HG03066 (cell line): ENCODE results near the gene TNFRSF1A.
"Not testable (repeated sequence)": the region's sequence is repeated elsewhere in the genome, so short reads cannot be mapped to it uniquely, and the experiment has no call there.

ENCODE experiments used
- ATAC-seq: cut with Tn5 transposase; IDR thresholded peaks from one replicate; pipeline ENCODE4 v1.9.1; 2021; ENCODE audit warnings: low read depth; ENCODE audit not compliant: unreplicated experiment

Gene TNFRSF1A

DNA sequence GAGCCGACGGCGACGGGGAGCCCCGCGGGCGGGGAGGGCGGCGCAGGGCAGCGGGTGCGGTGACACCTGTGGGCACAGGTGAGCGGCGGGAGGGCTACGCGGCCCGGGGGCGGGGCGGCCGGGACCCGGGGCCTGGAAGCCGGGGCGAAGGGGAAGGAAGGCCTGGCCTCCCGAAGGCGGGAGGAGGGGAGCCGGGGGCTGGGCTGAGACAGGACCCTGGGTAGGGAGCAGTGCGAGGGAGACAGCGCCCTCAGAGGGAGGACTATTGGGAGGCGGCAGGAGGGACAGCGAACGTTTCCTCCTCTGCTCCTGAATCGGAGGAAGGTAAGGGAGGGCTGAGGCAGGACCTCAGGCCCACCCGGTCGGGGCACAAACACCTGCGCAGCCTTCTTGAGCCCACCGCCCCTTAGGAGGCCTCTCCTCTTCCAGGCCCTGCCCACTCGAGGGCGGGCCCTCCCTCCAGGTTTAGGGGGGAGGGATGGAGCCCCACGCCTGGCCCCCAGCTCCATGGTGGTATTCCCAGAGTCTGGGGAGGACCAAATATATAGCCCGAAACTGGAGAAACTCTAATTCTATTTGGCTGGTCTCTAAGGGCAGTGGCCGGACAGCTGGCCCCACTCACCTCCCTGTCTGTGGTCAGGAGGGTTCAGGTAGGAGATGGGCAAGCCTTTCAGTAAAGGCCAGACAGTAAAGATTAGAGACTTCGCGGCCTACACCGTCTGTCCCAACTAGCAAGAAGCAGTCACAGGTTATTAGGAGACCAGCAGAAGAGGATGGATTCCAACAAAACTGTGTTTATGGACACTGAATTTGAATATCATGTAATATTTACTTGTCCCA, 30.9 kb downstream of the TNFRSF1A start:
- ATAC-seq: no peak

DNA sequence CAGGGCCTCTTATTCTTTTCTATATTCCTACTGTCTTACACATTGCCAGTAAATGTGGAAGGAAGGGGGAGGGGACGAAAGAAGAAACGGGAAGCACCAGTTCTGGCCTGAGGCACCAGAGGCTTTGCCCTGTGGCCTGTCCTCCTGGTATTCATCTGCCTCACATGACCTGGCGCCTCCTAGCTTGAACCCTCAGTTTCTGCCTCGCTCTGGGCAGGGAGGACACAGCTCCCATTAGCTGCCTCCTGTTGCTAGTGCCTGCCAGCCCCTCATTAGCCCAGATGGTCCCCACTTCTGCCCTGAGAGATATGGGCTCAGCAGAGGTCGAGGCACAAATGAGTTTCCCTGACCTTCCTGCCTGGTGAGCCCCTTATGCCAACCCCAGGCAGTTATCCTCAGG, 34.3 kb downstream of the TNFRSF1A start:
- no peak for ATAC-seq

DNA sequence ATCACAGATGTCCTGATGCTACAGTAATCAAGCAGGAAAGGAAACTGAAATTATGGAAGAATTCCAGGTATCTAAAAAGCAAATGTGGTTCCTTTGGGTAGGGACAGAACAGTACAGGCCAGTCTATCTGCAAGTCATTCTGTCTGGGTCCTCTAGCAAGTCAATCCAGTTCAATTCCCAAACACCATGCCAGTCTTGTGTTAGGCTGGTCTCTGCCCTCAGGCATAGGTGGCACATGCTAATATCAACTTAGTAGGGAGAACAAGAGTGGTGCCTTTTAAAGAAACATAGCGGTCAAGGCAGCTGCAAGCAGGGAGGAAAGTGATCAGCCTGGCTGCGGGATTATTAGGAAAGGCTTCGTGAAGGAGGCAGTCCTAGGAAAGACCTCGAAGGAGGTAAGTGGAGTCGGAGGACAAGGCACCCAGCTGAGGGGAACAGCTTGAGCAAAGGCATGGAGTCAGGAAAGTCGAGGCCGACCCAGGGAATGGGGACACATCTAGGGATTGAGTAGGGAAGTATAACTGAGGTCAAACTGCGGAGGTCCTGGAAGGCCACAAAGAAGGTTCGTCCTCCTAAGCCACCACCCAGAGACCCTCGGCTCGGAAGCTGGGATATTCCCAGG, 35.2 kb downstream of the TNFRSF1A start:
- no peak for ATAC-seq

DNA sequence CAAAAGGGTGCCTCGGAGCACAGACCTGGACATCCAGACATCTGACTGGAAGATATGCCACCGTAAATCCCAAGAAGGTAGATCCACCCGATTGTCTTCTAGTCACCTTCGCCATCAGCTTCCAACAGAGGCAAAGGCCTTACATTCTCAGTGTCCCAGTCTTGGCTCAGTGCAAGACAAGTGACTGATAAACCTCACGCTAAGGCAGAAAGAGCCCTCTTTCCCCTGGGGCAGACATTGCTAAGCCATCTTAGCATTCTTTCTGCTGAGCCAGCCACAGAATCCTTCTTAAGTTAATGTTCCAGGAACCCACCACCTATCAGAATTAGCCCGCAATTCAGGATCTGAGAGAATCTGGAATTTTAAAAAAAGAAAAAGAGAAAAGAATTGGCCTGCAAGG, 35.7 kb downstream of the TNFRSF1A start:
- no peak for ATAC-seq

DNA sequence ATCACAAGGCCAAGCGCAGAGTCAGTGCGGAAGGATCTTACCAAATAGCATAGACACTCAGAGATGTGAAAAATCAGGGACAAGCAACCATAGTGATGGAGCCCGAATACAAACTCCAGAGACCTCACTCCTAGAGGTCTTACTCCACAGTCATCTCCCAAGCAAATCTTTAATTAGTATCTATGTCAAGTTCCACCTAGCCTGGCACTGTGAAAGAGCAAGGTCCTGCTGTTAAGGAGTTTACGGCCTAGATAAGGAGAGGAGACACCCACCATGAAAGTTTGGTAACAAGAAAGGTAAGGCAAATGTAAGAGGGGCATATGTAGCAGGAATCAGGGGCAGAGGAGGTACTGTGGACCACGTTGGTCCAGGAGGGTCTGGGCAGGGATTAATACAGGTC, 38.8 kb downstream of the TNFRSF1A start:
- ATAC-seq: no peak

DNA sequence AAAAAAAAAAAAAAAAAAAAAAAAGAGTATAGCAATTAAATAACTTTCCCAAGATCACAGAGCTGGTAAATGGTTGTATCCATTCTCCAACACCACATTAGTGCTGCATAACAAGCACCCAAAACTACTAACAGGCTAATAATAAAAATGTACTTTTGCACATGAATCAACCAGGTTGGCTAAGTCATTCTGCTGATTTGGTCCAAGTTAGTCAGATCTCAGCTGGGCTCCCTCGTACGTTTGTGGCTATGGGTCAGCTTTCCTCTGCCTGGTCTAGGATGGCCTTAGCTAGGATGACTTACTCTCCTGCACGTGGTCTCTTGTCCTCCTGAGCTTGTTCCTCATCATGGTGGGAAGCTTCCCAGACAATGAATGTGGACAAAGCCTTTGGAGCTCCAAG, 39.3 kb downstream of the TNFRSF1A start:
- ATAC-seq: no peak

DNA sequence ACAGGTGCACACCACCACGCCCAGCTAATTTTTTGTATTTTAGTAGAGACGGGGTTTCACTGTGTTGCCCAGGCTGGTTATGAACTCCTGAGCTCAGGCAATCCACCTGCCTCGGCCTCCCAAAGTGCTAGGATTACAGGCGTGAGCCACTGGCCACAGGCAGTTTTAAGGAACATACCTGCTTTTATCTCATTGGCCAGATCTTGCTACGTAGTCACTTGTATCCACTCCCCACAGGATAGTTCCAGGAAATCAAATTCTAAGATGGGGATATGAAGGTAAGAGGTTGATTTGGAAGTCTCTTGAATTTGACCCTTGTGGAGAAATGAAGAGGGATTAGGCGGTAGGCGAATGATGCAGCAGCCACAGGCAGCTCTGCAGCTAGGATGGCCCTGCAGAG, 40.2 kb downstream of the TNFRSF1A start:
- no peak for ATAC-seq

DNA sequence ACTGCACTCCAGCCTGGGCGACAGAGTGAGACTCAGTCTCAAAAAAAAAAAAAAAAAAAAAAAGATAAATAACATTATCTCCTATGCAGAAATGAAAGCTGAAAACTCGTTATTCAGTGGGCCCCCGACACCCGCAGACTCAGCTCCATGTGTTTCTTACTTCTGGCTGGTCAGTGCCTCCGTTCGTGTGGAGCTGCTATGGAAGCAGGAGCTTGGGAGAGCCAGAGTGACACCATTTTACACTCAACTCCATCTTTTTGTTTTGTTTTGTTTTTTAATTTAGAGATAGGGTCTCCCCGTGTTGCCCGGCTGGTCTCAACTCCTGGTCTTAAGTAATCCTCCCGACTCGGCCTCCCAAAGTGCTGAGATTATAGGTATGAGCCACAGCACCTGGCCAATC, 44.7 kb downstream of the TNFRSF1A start:
- ATAC-seq: no peak

DNA sequence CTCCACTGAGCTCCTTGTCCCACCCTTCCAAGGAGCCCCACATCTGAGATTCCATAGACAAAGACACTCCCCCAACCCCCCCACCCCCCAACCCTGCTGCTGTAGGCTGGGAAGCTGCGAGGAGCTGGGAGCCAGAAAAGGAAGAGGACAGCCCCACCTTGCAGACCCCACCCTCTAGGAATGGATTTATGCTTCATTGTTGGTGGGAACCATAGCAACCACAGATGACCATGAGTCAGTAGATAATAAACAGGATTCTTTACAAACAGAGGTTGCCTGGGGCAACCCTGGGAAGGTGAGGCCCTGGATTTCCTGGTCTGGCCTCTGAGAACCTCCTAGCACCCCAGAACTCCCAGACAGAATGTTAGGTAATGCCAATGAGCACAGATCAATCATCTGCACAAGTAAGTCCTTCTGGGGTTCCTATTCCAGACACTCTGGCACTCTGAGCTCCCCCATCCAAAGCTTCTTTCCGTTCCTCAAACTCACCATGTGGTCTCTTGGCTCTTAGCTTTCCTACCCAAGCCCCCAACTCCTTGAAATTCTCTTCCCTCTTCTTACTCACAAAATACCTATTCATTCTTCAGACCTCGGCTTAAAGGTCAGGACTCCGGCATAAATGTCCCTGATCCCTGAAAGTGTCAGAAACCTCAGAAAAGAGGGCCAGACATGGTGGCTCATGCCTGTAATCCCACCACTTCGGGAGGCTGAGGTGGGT, 46.6 kb downstream of the TNFRSF1A start:
- no peak for ATAC-seq

DNA sequence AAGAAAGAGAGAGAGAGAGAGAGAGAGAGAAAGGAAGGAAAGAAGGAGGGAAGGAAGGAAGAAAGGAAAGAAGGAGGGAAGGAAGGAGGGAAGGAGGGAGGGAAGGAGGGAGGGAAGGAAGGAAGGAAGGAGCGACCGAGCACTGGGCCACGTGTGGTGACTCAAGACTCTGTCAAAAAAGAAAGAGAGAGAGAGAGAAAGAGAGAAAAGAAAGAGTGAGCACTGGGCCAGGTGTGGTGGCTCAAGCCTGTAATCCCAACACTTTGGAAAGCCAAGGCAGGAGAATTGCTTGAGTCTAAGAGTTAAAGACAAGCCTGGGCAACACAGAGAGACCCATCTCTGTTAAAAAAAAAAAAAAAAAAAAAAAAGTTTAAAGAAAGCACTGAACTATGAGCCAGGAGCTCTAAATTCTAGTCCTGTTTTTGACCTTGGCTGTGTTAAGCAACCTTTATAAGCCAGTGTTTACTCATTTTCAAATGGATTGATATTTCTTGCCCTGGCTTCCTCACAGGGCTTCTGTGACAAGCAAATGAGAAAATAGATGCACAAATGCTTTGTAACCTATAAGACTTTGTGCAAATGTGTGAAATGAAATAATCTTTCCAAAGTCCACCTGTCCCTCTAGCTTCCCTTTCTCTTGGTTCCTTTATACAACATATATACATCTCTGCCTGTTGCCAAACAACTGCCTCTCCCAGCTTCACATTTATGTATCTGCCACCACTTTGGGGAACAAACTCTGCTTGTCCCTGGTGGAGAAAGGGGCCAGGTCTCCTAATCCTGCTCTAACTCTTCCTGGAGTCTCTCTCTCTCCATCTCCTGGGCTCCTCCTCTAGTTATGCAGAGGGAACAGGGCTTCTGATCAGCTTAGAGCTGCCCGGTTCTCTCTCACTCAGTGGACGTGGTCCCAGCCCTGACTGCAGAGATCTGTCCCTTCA, 47.5 kb downstream of the TNFRSF1A start:
- ATAC-seq: no peak

DNA sequence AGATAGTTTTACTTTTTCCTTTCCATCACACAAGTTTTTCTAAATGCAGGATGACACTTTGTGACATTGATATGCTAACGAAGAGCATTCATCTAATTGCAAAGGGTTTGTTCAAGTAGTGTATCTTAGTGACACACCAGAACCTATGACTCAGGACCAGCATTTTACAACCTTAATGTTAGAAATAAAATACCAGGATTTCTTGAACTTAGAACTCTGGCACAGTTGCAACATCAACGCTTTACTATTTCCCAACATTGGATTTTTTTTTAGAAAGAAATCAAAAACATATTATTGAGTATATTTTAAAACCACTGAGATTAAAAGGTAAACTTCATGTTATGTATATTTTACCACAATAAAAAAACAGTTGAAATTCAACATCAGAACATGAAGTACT, 49.3 kb downstream of the TNFRSF1A start:
- ATAC-seq: no peak

DNA sequence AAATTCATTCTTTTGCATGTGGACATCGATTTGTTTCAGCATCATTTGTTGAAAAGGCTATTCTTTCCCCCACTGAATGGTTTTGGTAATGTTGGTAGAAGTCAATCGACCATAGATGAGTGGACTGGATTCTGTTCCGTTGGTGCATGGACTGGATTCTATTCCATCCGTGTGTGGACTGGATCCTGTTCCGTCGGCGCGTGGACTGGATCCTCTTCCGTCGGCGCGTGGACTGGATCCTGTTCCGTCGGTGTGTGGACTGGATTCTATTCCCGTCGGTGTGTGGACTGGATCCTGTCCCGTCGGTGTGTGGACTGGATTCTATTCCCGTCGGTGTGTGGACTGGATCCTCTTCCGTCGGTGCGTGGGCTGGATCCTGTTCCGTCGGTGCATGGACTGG, 52.0 kb downstream of the TNFRSF1A start:
- ATAC-seq: not testable (repeated sequence)

DNA sequence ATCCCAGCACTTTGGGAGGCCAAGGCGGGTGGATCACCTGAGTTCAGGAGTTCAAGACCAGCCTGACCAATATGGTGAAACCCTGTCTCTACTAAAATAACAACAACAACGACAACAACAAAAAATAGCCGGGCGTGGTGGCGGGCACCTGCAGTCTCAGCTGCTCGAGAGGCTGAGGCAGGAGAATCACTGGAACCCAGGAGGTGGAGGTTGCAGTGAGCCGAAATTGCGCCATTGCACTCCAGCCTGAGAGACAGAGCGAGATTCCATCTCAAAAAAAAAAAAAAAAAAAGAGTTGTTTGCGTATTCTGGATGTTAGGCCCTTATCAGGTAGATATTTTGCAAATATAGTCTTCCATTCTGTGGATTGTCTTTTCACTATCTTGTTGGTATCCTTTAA, 52.8 kb downstream of the TNFRSF1A start:
- ATAC-seq: not testable (repeated sequence)

DNA sequence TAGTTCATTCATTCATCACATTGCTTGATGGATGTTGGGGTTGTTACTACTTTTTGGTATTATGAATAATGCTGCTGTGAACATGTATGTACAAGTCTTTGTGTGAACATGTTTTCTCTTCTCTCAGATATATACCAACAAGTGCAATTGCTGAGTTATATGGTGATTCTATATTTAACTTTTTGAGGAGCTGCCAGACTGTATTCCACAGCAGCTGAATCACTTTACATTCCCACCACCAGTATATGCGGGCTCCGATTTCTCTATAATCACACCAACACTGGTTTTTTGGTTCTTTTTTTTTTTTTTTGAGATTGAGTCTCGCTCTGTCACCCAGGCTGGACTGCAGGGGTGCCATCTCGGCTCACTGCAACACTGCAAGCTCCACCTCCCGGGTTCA, 53.6 kb downstream of the TNFRSF1A start:
- no peak for ATAC-seq

DNA sequence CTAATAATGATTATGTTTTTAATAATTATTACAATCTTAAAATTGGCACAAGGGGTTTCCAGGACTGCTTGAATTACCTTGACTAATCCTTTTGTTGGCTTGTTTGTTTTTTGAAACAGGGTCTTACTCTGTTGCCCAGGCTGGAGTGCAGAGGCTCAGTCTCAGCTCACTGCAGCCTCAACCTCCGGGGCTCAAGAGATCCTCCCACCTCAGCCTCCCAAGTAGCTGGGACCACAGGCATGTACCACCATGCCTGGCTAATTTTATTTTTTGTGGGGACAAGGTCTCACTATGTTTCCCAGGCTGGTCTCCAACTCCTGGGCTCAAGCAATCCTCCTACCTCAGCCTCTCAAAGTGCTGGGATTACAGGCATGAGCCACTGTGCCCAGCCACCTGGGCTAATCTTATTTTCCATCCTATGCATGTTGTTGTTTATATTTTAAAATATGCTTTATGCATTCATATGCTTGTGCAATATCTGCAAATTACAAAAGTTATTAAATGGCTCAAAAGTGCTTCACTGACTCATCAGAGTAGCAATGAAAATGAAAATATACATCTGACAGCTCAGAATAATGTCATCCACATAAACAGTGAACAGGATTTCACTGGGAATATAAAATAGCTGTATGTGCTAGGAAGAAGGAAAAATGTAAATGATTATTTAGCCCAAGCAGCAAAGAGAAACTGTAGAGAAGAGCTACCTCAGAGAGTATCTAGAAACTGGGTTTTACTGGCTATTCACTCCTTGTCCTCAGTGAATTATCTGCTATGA, 56.2 kb downstream of the TNFRSF1A start:
- ATAC-seq: no peak

DNA sequence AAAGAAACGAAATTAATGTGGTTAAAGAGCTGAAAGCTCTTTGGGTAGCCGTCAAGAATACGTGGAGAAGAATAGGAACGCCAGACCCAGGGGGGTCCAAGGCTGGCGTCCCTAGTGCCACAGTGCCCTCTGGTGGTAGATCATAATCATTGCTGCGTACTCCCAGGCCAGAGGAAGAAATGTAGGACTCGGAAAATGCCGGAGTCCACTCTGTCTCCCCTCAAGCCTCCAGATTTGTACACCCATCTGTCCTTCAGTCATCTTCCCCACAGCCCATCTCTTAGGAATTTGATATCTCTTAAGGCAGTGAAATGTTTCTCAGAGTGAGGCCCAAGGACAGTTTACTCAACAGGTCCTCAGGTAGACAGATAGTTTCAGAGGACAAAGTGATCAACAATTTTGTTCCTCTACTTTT, 56.8 kb downstream of the TNFRSF1A start:
- ATAC-seq: no peak

DNA sequence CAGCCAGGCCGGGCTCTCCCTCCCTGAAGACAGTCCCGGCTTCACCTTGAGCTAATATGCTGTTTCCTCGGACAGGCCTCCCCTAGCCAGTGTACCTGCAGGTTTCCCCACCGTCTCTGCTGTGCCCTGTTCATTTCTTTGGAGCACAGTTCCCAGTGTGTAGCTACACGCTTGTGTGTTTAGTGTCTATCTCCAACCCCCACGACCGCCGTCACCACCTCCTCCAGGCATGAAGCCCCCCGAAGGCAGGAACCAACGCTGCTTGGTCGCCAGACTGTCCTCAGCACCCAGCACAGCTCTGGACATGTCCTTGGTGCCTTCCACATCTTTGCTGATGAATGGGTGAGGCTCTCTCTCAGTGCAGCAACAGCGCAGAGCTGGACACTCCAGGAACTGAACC, 57.6 kb downstream of the TNFRSF1A start:
- ATAC-seq: no peak

DNA sequence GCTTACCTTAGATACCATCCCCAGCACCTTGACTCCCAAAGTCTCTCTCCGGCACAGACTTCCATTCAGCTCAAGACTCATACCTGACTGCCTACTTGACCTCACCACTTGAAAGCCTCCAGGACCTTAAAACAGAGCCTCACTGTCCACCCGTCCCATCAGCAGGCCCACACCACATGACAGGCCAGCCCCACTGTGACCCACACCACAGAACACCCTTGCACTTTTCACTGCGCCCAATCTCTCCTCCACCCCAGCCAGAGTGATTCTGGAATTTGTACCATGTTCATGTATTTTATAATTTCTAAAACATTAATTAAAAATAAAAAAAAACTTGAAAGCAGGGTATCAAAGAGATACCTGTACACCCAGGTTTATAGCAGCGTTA, 59.4 kb downstream of the TNFRSF1A start:
- ATAC-seq: no peak

DNA sequence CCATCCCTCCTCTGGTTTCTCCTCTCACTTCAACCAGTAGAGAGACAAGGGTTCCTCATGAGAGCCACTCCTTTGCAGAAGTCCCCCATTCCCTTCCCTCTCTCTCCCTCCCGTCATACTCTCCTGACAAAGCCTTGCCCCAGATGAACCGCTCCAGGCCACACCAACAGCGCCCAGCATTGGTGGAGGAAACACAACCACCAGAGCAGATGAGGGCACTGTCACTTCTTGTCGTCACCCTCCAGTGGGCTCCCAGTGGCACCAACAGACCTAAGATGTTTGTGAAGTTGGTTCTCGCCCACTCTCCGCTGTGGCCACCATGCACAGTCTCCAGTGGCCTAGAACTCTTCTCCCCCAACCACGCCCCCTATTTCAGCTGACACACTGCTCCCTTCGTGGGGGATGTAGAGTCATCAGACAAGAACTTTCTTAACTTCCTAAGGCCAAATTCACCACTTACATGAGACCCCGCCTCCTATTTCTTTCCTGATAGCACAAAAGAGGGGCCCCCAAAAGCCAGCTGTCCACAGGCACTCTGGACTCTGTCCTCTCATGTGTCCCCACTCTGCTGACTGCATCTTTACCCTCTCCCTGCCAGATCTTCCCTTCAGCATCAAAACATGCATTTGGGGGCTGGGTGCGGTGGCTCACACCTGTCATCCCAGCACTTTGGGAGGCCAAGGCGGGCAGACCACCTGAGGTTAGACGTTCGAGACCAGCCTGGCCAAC, 60.6 kb downstream of the TNFRSF1A start:
- ATAC-seq: no peak
